ENCODE measurements around the gene EPS15.

The EPS15 gene

DNA sequence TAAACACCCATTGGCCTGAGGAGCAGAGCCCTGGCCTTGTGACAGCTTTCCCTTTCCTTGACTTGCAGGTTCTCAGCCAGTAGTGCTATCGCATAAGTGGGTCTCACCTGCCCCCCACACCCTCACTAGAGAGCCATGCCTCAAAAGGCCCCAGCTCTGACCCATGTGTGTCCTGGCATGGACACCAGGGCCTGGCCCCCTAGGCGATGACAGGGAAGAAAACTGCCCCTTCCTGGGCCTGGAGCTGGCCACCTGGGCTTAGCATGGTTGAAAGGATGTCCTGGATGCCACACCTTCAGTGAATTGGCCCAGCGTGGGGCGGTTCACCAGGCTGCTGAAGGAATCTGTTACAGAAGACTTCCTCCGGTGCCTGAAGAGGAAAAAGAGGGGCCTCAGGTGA is 207.2 kb downstream of the EPS15 start:
- no peak for DNase-seq

DNA sequence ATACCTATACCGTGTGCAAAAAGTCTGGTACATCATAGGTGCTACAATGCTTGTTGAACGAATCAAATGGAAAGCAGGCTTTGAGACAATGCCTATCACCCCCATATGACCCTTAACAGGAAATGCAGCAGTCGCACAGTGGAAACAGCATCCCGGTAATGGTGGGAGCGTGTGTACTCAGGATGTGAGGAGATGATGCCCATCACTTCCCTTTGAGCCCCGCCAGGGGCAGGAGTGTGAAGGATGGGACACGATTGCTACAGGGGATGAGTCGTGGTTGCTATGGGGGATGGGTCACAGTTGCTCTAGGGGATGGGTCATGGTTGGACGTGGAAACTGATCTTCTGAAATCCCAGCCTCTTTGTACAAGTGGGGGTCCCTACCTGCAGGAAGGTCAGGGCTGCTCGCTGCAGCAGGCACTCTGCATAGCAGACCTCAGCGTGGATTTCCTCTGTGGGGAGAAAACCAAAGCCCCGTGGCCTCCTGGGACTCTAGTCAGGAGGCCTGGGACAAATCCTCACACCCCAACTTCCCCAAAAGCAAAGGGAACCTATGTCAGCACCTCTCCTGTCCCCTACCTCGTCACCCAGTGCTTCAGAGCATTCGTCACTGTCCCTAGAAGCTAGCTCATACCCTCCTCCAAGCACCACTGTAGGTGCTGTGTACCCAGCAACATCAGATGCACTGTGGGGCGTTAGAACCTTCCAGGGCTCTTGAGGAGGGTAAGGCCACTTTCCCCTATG is 208.0 kb downstream of the EPS15 start:
- no peak for DNase-seq

DNA sequence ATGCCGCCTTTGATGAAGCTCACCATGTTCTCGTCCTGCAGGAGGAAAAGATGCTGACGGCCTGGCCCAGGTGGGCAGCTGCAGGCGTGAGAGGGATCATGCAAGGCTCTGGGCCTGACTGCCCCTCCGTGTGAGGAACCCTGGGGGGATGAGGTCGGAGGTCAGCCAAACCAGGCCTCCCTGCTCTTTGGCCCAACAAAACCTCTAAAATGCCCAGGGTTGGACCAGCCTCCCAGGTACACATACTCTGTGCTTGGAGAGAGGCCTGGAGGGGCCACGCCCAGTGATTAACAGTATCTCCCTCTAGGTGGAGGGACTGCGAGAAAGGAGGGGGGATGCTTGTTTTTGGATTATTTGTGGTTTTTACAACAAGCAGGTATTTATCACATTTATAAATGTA is 209.8 kb downstream of the EPS15 start:
- DNase-seq: no peak

DNA sequence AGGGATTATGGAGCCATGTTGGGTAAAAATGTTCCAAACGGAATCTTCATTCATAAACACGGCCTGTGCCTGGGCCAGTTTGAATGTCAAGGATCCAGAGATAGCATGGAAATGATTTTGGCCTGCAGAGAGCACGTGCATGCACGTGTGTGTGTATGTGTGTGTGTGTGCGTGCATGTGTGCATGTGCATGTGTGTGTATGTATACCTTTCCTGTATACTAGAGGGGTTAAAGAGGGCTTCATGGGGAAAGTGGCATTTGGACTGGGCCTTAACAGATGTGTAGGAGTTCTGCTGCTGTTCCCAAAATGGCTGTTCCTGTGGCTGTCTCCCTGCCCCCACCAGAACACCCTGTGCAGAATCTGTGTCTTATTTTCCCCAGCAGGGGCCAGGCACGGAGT is 210.4 kb downstream of the EPS15 start:
- no peak for DNase-seq

DNA sequence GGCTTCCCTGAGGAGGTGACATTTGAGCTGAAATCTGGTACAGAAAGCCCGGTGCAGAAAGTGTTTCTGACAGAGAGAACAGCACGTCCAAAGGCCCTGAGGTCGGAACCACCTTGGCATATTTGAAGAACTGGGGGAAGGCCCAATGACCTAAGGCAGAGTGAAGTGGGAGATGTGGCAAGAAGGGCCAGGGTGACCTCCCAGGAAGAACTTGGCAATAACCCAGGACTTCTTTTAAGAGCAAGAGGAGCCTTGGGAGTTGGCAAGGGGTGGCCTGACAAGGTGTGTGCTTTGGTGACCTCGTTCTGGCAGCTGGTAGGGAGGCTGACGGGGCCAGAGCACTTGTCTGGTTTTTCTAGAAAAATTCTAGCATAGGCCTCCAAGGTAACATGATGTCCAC is 212.1 kb downstream of the EPS15 start:
- no peak for DNase-seq

DNA sequence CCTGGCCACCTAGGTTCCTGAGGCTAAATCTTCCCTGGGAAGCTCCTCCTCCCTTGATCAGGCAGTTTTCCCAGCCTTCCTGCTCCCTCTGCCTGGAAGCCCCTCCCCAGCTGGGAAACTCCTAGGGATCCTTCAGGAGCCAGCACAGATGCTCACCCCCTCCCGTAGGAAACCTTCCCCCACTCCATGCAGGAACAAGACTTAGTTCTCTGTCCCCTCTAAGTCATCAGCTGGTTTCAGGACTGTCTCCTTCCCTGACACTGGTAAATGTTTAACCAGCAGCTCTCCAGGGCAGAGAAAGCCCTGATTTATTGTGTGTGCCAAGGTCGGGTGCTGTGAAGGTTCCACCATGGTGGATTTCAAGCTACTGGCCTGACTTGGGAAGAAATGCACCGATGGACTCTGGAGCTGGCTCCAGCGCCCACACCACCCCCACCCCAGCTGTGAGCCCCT is 213.7 kb downstream of the EPS15 start:
- DNase-seq: no peak

DNA sequence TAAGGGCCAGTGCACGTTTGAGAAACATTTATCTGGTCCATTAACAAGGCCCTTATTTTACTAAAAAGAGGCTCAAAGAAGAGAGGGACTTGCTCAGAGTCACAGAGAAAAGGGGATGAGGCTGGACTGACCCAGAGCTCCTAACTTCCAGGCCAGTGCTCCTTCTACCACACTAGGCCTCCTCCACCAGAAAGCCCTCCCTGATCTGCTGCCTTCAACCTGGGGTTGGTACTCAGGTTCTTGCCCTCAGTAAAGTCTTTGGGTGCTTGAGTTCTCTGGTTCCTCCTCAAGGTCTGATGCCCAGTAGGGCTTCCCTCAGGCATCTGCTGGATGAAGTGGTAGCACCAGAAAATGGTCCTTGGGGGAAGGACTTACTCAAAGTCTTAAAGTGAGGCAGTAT is 214.7 kb downstream of the EPS15 start:
- DNase-seq: no peak
